Measurements from ENCODE around the gene C17orf107.
"Not testable (repeated sequence)": the region's sequence is repeated elsewhere in the genome, so short reads cannot be mapped to it uniquely, and the experiment has no call there.

Gene C17orf107

DNA sequence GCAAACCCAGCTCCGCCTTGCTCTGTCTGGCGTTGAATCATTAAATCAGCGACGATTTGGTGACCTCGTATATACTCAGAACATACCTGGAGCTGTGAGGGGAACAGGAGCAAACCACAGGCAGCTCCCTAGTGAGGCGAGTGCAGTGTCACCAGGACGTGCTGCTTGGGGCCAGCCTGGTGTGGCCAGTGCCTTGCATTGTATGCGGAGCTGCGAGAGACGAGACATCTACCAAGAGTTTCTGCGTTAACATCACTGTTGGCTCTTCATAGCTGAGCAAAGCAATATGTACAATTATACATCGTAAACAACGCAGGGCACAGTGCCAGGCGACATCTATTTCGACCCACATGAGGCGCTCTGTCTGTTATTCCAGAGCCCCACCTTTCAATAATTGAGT, 38.3 kb upstream of the C17orf107 start:
- TF ChIP-seq, protein P1, sequence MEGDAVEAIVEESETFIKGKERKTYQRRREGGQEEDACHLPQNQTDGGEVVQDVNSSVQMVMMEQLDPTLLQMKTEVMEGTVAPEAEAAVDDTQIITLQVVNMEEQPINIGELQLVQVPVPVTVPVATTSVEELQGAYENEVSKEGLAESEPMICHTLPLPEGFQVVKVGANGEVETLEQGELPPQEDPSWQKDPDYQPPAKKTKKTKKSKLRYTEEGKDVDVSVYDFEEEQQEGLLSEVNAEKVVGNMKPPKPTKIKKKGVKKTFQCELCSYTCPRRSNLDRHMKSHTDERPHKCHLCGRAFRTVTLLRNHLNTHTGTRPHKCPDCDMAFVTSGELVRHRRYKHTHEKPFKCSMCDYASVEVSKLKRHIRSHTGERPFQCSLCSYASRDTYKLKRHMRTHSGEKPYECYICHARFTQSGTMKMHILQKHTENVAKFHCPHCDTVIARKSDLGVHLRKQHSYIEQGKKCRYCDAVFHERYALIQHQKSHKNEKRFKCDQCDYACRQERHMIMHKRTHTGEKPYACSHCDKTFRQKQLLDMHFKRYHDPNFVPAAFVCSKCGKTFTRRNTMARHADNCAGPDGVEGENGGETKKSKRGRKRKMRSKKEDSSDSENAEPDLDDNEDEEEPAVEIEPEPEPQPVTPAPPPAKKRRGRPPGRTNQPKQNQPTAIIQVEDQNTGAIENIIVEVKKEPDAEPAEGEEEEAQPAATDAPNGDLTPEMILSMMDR (IDR thresholded peaks at IDR 0.05; ENCODE audit: low read depth, low read length, missing control alignments), result no peak
- no peak overlapping the region for H3K4me3 ChIP-seq (replicated peaks; ENCODE audit: low read depth, low read length)
- DNase-seq (ENCODE audit: extremely low read depth, low read depth), result no peak

GRCh38 chr17:4862720-4863119, 36.6 kb upstream of the C17orf107 start:
- no peak overlapping the region for H3K4me3 ChIP-seq (replicated peaks; ENCODE audit: low read depth, low read length)
- no peak for DNase-seq (ENCODE audit: extremely low read depth, low read depth)

GRCh38 chr17:4863321-4863720, 36.0 kb upstream of the C17orf107 start:
- DNase-seq (ENCODE audit: extremely low read depth, low read depth), result no peak
- TF ChIP-seq, protein P1 (IDR thresholded peaks at IDR 0.05; ENCODE audit: low read depth, low read length, missing control alignments), result no peak
- H3K4me3 ChIP-seq (replicated peaks; ENCODE audit: low read depth, low read length), result no peak overlapping the region

More at GRCh38 chr17:4862720-4863119, 36.6 kb upstream of the C17orf107 start:
- TF ChIP-seq, protein P1 (IDR thresholded peaks at IDR 0.05; ENCODE audit: low read depth, low read length, missing control alignments), result no peak

GRCh38 chr17:4867535-4867934, 31.8 kb upstream of the C17orf107 start:
- not testable (repeated sequence) for H3K4me3 ChIP-seq (replicated peaks; ENCODE audit: low read depth, low read length); DNase-seq (ENCODE audit: extremely low read depth, low read depth)

DNA sequence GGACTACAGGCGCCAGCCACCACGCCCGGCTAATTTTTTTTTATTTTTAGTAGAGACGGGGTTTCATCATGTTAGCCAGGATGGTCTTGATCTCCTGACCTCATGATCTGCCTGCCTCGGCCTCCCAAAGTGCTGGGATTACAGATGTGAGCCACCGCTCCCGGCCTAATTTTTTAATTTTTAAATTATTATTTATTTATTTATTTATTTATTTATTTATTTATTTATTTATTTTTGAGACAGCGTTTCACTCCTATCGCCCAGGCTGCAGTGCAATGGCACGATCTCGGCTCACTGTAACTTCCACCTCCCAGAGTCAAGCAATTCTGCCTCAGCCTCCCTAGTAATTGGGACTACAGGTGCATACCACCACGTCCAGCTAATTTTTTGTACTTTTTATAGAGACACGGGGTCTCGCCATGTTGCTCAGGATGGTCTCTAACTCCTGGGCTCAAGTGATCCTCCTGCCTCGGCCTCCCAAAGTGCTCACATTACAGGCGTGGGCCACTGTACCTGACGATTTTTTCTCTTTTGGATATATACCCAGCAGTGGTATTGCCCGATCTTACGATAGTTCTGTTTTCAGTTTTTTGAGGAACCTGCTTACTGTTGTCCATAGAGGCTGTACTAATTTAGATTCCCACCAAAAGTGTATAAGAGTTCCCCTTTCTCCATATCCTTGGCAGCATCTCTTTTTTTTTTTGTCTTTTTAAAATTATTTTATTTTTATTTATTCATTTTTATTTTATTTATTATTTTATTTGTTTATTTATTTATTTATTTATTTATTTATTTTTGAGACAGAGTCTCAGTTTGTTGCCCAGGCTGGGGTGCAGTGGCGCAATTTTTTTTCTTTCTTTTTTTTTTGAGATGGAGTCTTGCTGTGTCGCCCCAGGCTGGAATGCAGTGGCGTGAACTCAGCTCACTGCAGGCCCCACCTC, 30.0 kb upstream of the C17orf107 start:
- H3K4me3 ChIP-seq (replicated peaks; ENCODE audit: low read depth, low read length); DNase-seq (ENCODE audit: extremely low read depth, low read depth): not testable (repeated sequence)

- DNase-seq (ENCODE audit: extremely low read depth, low read depth), result no peak
- TF ChIP-seq, protein P1 (IDR thresholded peaks at IDR 0.05; ENCODE audit: low read depth, low read length, missing control alignments), result no peak
- no peak overlapping the region for H3K4me3 ChIP-seq (replicated peaks; ENCODE audit: low read depth, low read length)
These were observed 28.5 kb upstream of the C17orf107 start for GRCh38 chr17:4870855-4871254.

DNA sequence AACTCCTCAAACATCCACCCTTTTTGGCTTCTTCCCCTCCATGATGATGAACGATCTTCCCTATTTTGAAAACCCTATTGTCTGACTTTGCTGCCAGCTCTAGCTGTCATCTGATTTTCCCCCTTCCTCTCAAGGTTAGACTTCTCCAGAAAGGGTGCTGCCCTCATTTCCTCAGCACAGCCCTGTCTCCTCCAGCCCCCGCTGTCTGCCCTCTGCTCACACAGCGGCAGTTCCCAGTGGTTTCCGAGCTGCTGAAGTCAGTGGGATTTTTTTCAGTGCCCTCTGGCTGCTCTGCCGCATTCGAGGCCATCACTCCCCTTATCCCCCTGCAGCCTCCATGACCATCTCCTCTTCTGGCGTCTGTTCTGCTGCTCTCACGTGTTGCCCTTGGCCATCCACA, 26.6 kb upstream of the C17orf107 start:
- TF ChIP-seq, protein P1 (IDR thresholded peaks at IDR 0.05; ENCODE audit: low read depth, low read length, missing control alignments), result no peak
- DNase-seq (ENCODE audit: extremely low read depth, low read depth), result no peak
- H3K4me3 ChIP-seq (replicated peaks; ENCODE audit: low read depth, low read length), result no peak overlapping the region

DNA sequence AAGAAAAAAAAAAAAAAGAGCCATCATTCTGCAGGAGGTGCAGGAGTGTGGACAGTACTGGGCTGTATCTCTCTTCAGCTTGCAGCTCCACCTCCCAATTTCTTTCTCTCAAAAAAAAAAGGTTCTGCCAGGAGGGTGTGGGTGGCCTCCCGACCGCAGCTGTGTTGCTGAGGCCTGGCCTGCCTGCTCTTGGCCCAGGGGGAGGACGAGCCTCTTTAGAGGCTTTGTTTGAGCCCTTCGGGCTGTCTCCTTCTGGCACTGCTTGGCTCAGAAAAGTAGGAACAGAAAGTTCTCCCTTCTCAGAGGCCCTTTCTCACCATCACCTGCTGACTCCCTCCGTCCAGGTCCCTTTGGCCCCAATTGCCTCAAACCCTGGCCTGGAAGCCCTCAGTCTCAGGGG, 22.2 kb upstream of the C17orf107 start:
- no peak overlapping the region for H3K4me3 ChIP-seq (replicated peaks; ENCODE audit: low read depth, low read length)
- TF ChIP-seq, protein P1 (IDR thresholded peaks at IDR 0.05; ENCODE audit: low read depth, low read length, missing control alignments), result no peak
- DNase-seq (ENCODE audit: extremely low read depth, low read depth), result no peak
